Fibroblast of pulmonary artery (primary cell): ENCODE measurements around the gene SNX30.

Experiments used
- DNase-seq: peaks from one replicate; pipeline ENCODE4 v3.0.0-alpha.2; 2010; ENCODE audit warnings: low read depth
- H3K4me3 ChIP-seq: replicated peaks from 2 replicates; pipeline ENCODE4 v1.5.1; 2011; ENCODE audit warnings: low read depth, mild to moderate bottlenecking, control low read depth, low read length, moderate library complexity
- CTCF ChIP-seq: IDR thresholded peaks from 2 replicates; pipeline ENCODE4 v1.5.1; 2011; ENCODE audit warnings: mild to moderate bottlenecking, control low read depth, low read length, inconsistent platforms; ENCODE audit errors: missing control alignments

The SNX30 gene

DNA sequence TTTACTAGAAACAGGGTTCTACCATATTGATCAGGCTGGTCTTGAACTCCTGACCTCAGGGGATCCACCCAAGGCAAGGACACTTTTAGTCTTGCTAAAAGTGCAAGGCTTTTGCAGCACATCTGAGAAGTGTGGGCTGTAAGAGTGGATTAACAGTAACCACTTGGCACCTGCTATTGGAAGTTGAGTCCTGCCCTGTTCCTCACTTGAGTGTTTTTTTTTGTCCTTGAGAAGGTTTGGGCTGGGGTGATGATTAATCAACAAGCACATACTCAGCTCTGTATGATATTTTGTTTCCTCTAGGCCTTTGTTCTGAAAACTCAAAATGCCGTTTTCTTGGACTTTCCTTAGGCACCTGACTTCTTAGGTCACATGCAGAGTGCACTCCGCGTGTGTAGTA, 37.4 kb downstream of the SNX30 start:
- no peak for TF ChIP-seq CTCF
- H3K4me3 ChIP-seq = no peak overlapping the region
- DNase-seq = no peak

GRCh38 chr9:112789473-112789872, 38.9 kb downstream of the SNX30 start:
- TF ChIP-seq CTCF = no peak
- no peak overlapping the region for H3K4me3 ChIP-seq
- DNase-seq = peak; percentile 58

GRCh38 chr9:112789891-112790774, 39.6 kb downstream of the SNX30 start:
- H3K4me3 ChIP-seq = no peak overlapping the region
- no peak for TF ChIP-seq CTCF
- no peak for DNase-seq

DNA sequence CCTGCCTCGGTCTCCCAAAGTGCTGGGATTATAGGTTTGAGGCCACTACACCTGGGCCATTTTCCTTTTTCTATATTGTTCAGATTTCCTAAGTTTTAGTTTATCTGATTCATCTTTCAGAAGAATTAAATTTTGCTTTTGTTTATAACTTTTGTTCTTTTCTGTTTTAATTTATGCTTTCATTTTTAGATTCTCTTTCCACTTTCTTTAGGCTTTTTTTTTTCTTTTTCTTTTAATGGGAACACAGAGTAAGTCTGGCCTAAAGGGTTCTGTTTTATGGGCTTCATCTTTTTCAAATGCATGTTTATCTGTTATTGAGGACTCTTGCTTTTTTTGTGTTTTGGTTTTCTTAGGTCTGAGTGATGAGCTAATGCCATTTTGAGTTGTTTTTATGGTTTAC, 42.1 kb downstream of the SNX30 start:
- TF ChIP-seq CTCF = no peak

GRCh38 chr9:112793213-112793810, 42.8 kb downstream of the SNX30 start:
- H3K4me3 ChIP-seq = no peak overlapping the region
- peak; percentile 73 for DNase-seq
- TF ChIP-seq CTCF = peak; percentile 84

More for the DNA sequence above, 42.1 kb downstream of the SNX30 start:
- no peak overlapping the region for H3K4me3 ChIP-seq
- DNase-seq = no peak

GRCh38 chr9:112794731-112795130, 44.2 kb downstream of the SNX30 start:
- H3K4me3 ChIP-seq = no peak overlapping the region
- TF ChIP-seq CTCF = no peak
- DNase-seq = no peak
